Neural progenitor cell (in vitro differentiated cells): ENCODE measurements around the gene INO80E. TPM values are rescaled to one million over a fixed set of nuclear protein-coding genes. Genes with fewer than 3 reads are reported as not detected.

Experiments used
- DNase-seq: peaks from one replicate; pipeline ENCODE4 v3.0.0-alpha.2; 2016; ENCODE audit warnings: low spot score
- H2AFZ ChIP-seq: fragments of 200-600 bp; sonication (generic); replicated peaks from 2 replicates; pipeline ENCODE4 v1.6.1; 2016; ENCODE audit warnings: antibody characterized with exemption
- H3F3A ChIP-seq: fragments of 200-600 bp; sonication (generic); 2 replicates; pipeline ENCODE4 v1.6.1; 2016; ENCODE audit warnings: antibody characterized with exemption, low read depth
- H3K27ac ChIP-seq: fragments of 200-600 bp; sonication (generic); 2 replicates; pipeline ENCODE4 v1.5.1; 2016; ENCODE audit warnings: mild to moderate bottlenecking
- H3K27me3 ChIP-seq: fragments of 200-600 bp; sonication (generic); 2 replicates; pipeline ENCODE4 v1.6.1; 2016; ENCODE audit warnings: mild to moderate bottlenecking, moderate library complexity
- H3K36me3 ChIP-seq: fragments of 200-600 bp; sonication (generic); 2 replicates; pipeline ENCODE4 v1.5.1; 2016
- H3K4me1 ChIP-seq: fragments of 200-600 bp; sonication (generic); 2 replicates; pipeline ENCODE4 v1.6.1; 2016; ENCODE audit warnings: mixed run types
- H3K4me2 ChIP-seq: fragments of 200-600 bp; sonication (generic); 2 replicates; pipeline ENCODE4 v1.6.1; 2016
- H3K4me3 ChIP-seq: fragments of 200-600 bp; sonication (generic); 2 replicates; pipeline ENCODE4 v1.5.1; 2016
- H3K79me2 ChIP-seq: fragments of 200-600 bp; sonication (generic); 2 replicates; pipeline ENCODE4 v1.6.1; 2016; ENCODE audit warnings: low read depth
- H3K9ac ChIP-seq: fragments of 200-600 bp; sonication (generic); 2 replicates; pipeline ENCODE4 v1.6.1; 2016
- H3K9me3 ChIP-seq: fragments of 200-600 bp; sonication (generic); 2 replicates; pipeline ENCODE4 v1.5.1; 2016; ENCODE audit warnings: low read depth
- H4K20me1 ChIP-seq: fragments of 200-600 bp; sonication (generic); 2 replicates; pipeline ENCODE4 v1.6.1; 2016; ENCODE audit warnings: low read depth
- H3K27ac Mint-ChIP-seq: 3 replicates; pipeline ENCODE4 v1.8.0; 2021; ENCODE audit warnings: mixed read lengths
- H3K27me3 Mint-ChIP-seq: 2 replicates; pipeline ENCODE4 v1.8.0; 2022; ENCODE audit warnings: low read depth, mild to moderate bottlenecking, inconsistent platforms, moderate library complexity, mixed read lengths; ENCODE audit not compliant: insufficient read depth
- H3K36me3 Mint-ChIP-seq: 3 replicates; pipeline ENCODE4 v1.8.0; 2021; ENCODE audit warnings: mixed read lengths
- H3K4me1 Mint-ChIP-seq: 3 replicates; pipeline ENCODE4 v1.8.0; 2021; ENCODE audit warnings: mixed read lengths
- H3K4me3 Mint-ChIP-seq: 3 replicates; pipeline ENCODE4 v1.8.0; 2021; ENCODE audit warnings: mild to moderate bottlenecking, moderate library complexity, mixed read lengths
- H3K9me3 Mint-ChIP-seq: 3 replicates; pipeline ENCODE4 v1.8.0; 2020; ENCODE audit warnings: mixed read lengths
- CTCF ChIP-seq: fragments of 200-600 bp; sonication (generic); IDR thresholded peaks from 2 replicates; pipeline ENCODE4 v1.5.1; 2017; ENCODE audit warnings: antibody characterized with exemption, mild to moderate bottlenecking
- EZH2 ChIP-seq: fragments of 200-600 bp; sonication (generic); IDR thresholded peaks from 2 replicates; pipeline ENCODE4 v1.6.1; 2017; ENCODE audit warnings: antibody characterized with exemption, mild to moderate bottlenecking, moderate library complexity
- EZH2phosphoT487 ChIP-seq: fragments of 200-600 bp; sonication (generic); IDR thresholded peaks from 2 replicates; pipeline ENCODE4 v1.6.1; 2017; ENCODE audit warnings: antibody characterized with exemption
- total RNA-seq: library from RNA; depleted of rRNA; stranded (reverse); fragments of >200 nt; gene quantifications from 2 replicates; pipeline ENCODE4 v1.2.3, GENCODE V29; 2015; ENCODE audit warnings: low replicate concordance

INO80E gene
- total RNA-seq, 1 donor from 2014 or later, result 129 TPM

GRCh38 chr16:29995324-29995910, 624 bp upstream of the INO80E start, which contains the start of gene HIRIP3:
HIRIP3 (minus strand) TSS chr16:29995617; CDS start chr16:29995605, 12 bp downstream.
- Histone ChIP-seq H3K4me2 (peak within 1 kb of the TSS; percentile 78), H3K4me3 (peak within 1 kb of the TSS; percentile 80), H3K4me1 (peaks cover 12% of the 10 kb centered on the region), H3K9me3 (no peaks in the 10 kb centered on the region), H4K20me1 (no peaks in the 10 kb centered on the region), H3K79me2 (peaks cover 12% of the 10 kb centered on the region), H3K9ac (peak within 1 kb of the TSS; percentile 34), H2AFZ (peak within 1 kb of the TSS; percentile 99), H3K36me3 (no peaks in the 10 kb centered on the region), H3K27ac (peak within 1 kb of the TSS; percentile 32), H3F3A (peaks cover 20% of the 10 kb centered on the region), H3K27me3 (no peaks in the 10 kb centered on the region)
- Mint-ChIP-seq H3K27me3 (peaks cover 11% of the 10 kb centered on the region), H3K4me1 (peaks cover 26% of the 10 kb centered on the region), H3K27ac (peak within 1 kb of the TSS; percentile 72), H3K36me3 (peaks cover 8% of the 10 kb centered on the region), H3K9me3 (no peaks in the 10 kb centered on the region), H3K4me3 (peak within 1 kb of the TSS; percentile 97)
- peak; percentile 94 for DNase-seq
- no peak for TF ChIP-seq EZH2
- TF ChIP-seq EZH2phosphoT487, result no peak
- no peak for TF ChIP-seq CTCF

- H3K9me3 Mint-ChIP-seq, result no peaks in the 10 kb centered on the region
- no peaks in the 10 kb centered on the region for H4K20me1 ChIP-seq
- TF ChIP-seq EZH2phosphoT487 (no peak), EZH2 (no peak), CTCF (no peak)
- peak overlapping the region; percentile 89 for H2AFZ ChIP-seq
- no peak for DNase-seq
- H3K36me3 Mint-ChIP-seq, result peaks cover 5% of the 10 kb centered on the region
- H3K4me3 Mint-ChIP-seq, result peak overlapping the region; percentile 97
- peak overlapping the region; percentile 80 for H3K4me3 ChIP-seq
- peaks cover 12% of the 10 kb centered on the region for H3K4me1 ChIP-seq
- no peaks in the 10 kb centered on the region for H3K36me3 ChIP-seq
- no peaks in the 10 kb centered on the region for H3K27me3 ChIP-seq
- H3K9ac ChIP-seq, result peak overlapping the region; percentile 34
- H3K79me2 ChIP-seq, result peaks cover 12% of the 10 kb centered on the region
- H3K4me1 Mint-ChIP-seq, result peaks cover 26% of the 10 kb centered on the region
- H3K4me2 ChIP-seq, result peak overlapping the region; percentile 78
- H3K27me3 Mint-ChIP-seq, result peaks cover 11% of the 10 kb centered on the region
- peak overlapping the region; percentile 54 for H3K27ac Mint-ChIP-seq
- H3K27ac ChIP-seq, result no peak overlapping the region
- no peaks in the 10 kb centered on the region for H3K9me3 ChIP-seq
- H3F3A ChIP-seq, result peaks cover 20% of the 10 kb centered on the region
Measured at GRCh38 chr16:29996766-29997250, 767 bp downstream of the INO80E start.

- Mint-ChIP-seq H3K9me3 (no peaks in the 10 kb centered on the region), H3K36me3 (peaks cover 4% of the 10 kb centered on the region), H3K4me3 (no peak overlapping the region), H3K27ac (no peak overlapping the region), H3K4me1 (peaks cover 14% of the 10 kb centered on the region), H3K27me3 (peaks cover 9% of the 10 kb centered on the region)
- no peak overlapping the region for H3K9ac ChIP-seq
- H3K79me2 ChIP-seq, result peaks cover 12% of the 10 kb centered on the region
- H3K9me3 ChIP-seq, result no peaks in the 10 kb centered on the region
- H4K20me1 ChIP-seq, result peaks cover 4% of the 10 kb centered on the region
- no peak overlapping the region for H3K27ac ChIP-seq
- H3K36me3 ChIP-seq, result no peaks in the 10 kb centered on the region
- no peak overlapping the region for H2AFZ ChIP-seq
- DNase-seq, result no peak
- peaks cover 12% of the 10 kb centered on the region for H3F3A ChIP-seq
- H3K4me3 ChIP-seq, result no peak overlapping the region
- no peaks in the 10 kb centered on the region for H3K27me3 ChIP-seq
- no peak overlapping the region for H3K4me2 ChIP-seq
- TF ChIP-seq EZH2 (no peak), EZH2phosphoT487 (no peak), CTCF (no peak)
- peaks cover 9% of the 10 kb centered on the region for H3K4me1 ChIP-seq
Measured at GRCh38 chr16:29999605-30000004, 3.6 kb downstream of the INO80E start.
